Common myeloid progenitor, CD34-positive (primary cell): ENCODE data around the gene SPTBN1.

Experiments used
- CTCF ChIA-PET: fragments of 350-600 bp; sonication (Branson Sonifier 250); formaldehyde crosslinking; loops from one replicate; lab custom pipeline; 2021; ENCODE audit warnings: antibody characterized with exemption; lab: Charles Lee
- POLR2A ChIA-PET: fragments of 350-600 bp; sonication (Branson Sonifier 250); formaldehyde crosslinking; loops from one replicate; lab custom pipeline; 2021; ENCODE audit warnings: antibody characterized with exemption; lab: Charles Lee
- DNase-seq, 3 donors: peaks; one replicate each; pipeline versions ENCODE4 v3.0.0 to v3.0.0-alpha.2; 2013
- H3K27ac ChIP-seq, 2 experiments: 1 replicate in 1 of 2; 2 replicates in 1 of 2; pipeline ENCODE4 v1.7.0; 2013; ENCODE audit warnings: inconsistent platforms in 2 of 2, low read length in 2 of 2, mild to moderate bottlenecking in 2 of 2, low read depth in 1 of 2, moderate library complexity in 1 of 2; ENCODE audit not compliant: severe bottlenecking in 2 of 2, insufficient read depth in 1 of 2, poor library complexity in 1 of 2
- H3K27me3 ChIP-seq, 5 experiments: replicated peaks in 2 of 5; 1 replicate in 3 of 5; 2 replicates in 2 of 5; pipeline versions ENCODE4 v1.6.1 to v1.7.0; 2013; ENCODE audit warnings: low read length in 4 of 5, mild to moderate bottlenecking in 2 of 5, moderate library complexity in 2 of 5, inconsistent platforms in 1 of 5; ENCODE audit not compliant: insufficient read depth in 5 of 5, control insufficient read depth in 4 of 5
- H3K36me3 ChIP-seq, 4 experiments: 1 replicate in 2 of 4; 2 replicates in 2 of 4; pipeline versions ENCODE4 v1.6.1 to v1.7.0; 2013; ENCODE audit warnings: low read length in 3 of 4, control low read depth in 1 of 4, mild to moderate bottlenecking in 1 of 4; ENCODE audit not compliant: control insufficient read depth in 4 of 4, insufficient read depth in 4 of 4
- H3K4me1 ChIP-seq, 4 experiments: 1 replicate in 3 of 4; 2 replicates in 1 of 4; pipeline versions ENCODE4 v1.6.1 to v1.7.1; 2013; ENCODE audit warnings: low read length in 3 of 4, mild to moderate bottlenecking in 3 of 4, control low read depth in 1 of 4, inconsistent platforms in 1 of 4, moderate library complexity in 1 of 4; ENCODE audit not compliant: control insufficient read depth in 4 of 4, insufficient read depth in 4 of 4; ENCODE audit errors: control extremely low read depth in 1 of 4
- H3K4me3 ChIP-seq, 7 experiments: 1 replicate in 4 of 7; 2 replicates in 3 of 7; pipeline versions ENCODE4 v1.5.1 to v1.7.0; 2013; ENCODE audit warnings: mild to moderate bottlenecking in 7 of 7, low read length in 6 of 7, moderate library complexity in 6 of 7, inconsistent platforms in 2 of 7, low read depth in 2 of 7, control low read depth in 1 of 7; ENCODE audit not compliant: insufficient read depth in 4 of 7, control insufficient read depth in 1 of 7; ENCODE audit errors: extremely low read depth in 1 of 7
- H3K9me3 ChIP-seq, 5 experiments: 1 replicate in 4 of 5; 2 replicates in 1 of 5; pipeline versions ENCODE4 v1.6.1 to v1.7.1; 2013; ENCODE audit warnings: low read length in 4 of 5, mild to moderate bottlenecking in 2 of 5, inconsistent platforms in 1 of 5, low read depth in 1 of 5, moderate library complexity in 1 of 5; ENCODE audit not compliant: control insufficient read depth in 4 of 5, insufficient read depth in 2 of 5; ENCODE audit errors: control extremely low read depth in 1 of 5
- WGBS: methylation state at CpG from one replicate; pipeline ENCODE4 v1.1.5; 2013; ENCODE audit not compliant: insufficient coverage; 5-methylcytosine and 5-hydroxymethylcytosine counted together

The SPTBN1 gene

GRCh38 chr2:54597153-54597848 lies 141.2 kb downstream of the SPTBN1 start:
- ChIA-PET CTCF (interaction anchor here (0.6 to 3.3 kb wide), 10 partner anchors 9 to 77 kb away, joined by 3 to 9 read pairs (median 4); no protein-coding TSS in a partner anchor), POLR2A (interaction anchor here (0.6 to 1.1 kb wide), 2 partner anchors 39 to 1002 kb away, joined by 3 to 5 read pairs; no protein-coding TSS in a partner anchor)

GRCh38 chr2:54598347-54599325 lies 142.5 kb downstream of the SPTBN1 start:
- peaks cover 4 to 25% (median 8%) of the 10 kb centered on the region in 4 experiments for H3K36me3 ChIP-seq
- peaks cover 53 to 95% (median 75%) of the 10 kb centered on the region in 4 experiments for H3K4me1 ChIP-seq
- peak overlapping the region in 1 of 7 experiments; percentile 1 for H3K4me3 ChIP-seq
- no peak overlapping the region for H3K27ac ChIP-seq
- no peaks in the 10 kb centered on the region for H3K9me3 ChIP-seq
- no peaks in the 10 kb centered on the region for H3K27me3 ChIP-seq
- CTCF ChIA-PET: interaction anchor here (0.6 to 8.5 kb wide), 10 partner anchors 8 to 78 kb away, joined by 3 to 54 read pairs (median 4); no protein-coding TSS in a partner anchor
- DNase-seq: no peak
- POLR2A ChIA-PET: interaction anchor here (1.1 kb wide), 1 partner anchor 40 kb away, joined by 5 read pairs; no protein-coding TSS in a partner anchor
- WGBS: over 99% methylated on average over 13 of the region's 14 CpGs

More at GRCh38 chr2:54597153-54597848, 141.2 kb downstream of the SPTBN1 start:
- peak in 2 of 3 donors; percentile 62 to 71 for DNase-seq
- peak overlapping the region in 1 of 2 experiments; percentile 47 for H3K27ac ChIP-seq
- H3K4me3 ChIP-seq: peak overlapping the region in 1 of 7 experiments; percentile 24
- H3K27me3 ChIP-seq: no peaks in the 10 kb centered on the region
- H3K36me3 ChIP-seq: peaks cover 4 to 28% (median 9%) of the 10 kb centered on the region in 4 experiments
- WGBS: 43% methylated on average over 3 of the region's 5 CpGs
- no peaks in the 10 kb centered on the region for H3K9me3 ChIP-seq
- H3K4me1 ChIP-seq: peaks cover 48 to 95% (median 72%) of the 10 kb centered on the region in 4 experiments

- Histone ChIP-seq H3K4me3 (no peak overlapping the region), H3K27ac (no peak overlapping the region), H3K27me3 (no peaks in the 10 kb centered on the region), H3K36me3 (peaks cover 4 to 25% (median 8%) of the 10 kb centered on the region in 4 experiments), H3K9me3 (no peaks in the 10 kb centered on the region), H3K4me1 (peaks cover 57 to 95% (median 77%) of the 10 kb centered on the region in 4 experiments)
- ChIA-PET POLR2A (no interaction called here), CTCF (interaction anchor here (1.0 to 8.5 kb wide), 4 partner anchors 9 to 76 kb away, joined by 3 to 54 read pairs (median 6); no protein-coding TSS in a partner anchor)
- WGBS: 100% methylated on average over 4 of the region's 5 CpGs
- DNase-seq: no peak
Measured at GRCh38 chr2:54599326-54599710, 143.2 kb downstream of the SPTBN1 start.

- no peak overlapping the region for H3K4me3 ChIP-seq
- ChIA-PET CTCF (interaction anchor here (1.0 to 8.5 kb wide), 5 partner anchors 9 to 77 kb away, joined by 3 to 54 read pairs (median 4); no protein-coding TSS in a partner anchor), POLR2A (interaction anchor here (1.2 kb wide), 1 partner anchor 20 kb away, joined by 4 read pairs; no protein-coding TSS in a partner anchor)
- H3K9me3 ChIP-seq: no peaks in the 10 kb centered on the region
- peaks cover 4 to 25% (median 8%) of the 10 kb centered on the region in 4 experiments for H3K36me3 ChIP-seq
- WGBS: 32% methylated on average over 4 of the region's 4 CpGs
- H3K4me1 ChIP-seq: peaks cover 58 to 98% (median 82%) of the 10 kb centered on the region in 4 experiments
- H3K27ac ChIP-seq: peak overlapping the region in 1 of 2 experiments; percentile 23
- H3K27me3 ChIP-seq: no peaks in the 10 kb centered on the region
- DNase-seq: peak; percentile 52 to 84 (median 66)
Measured at GRCh38 chr2:54599914-54600313, 143.8 kb downstream of the SPTBN1 start.

- DNase-seq: no peak
- Histone ChIP-seq H3K9me3 (no peaks in the 10 kb centered on the region), H3K36me3 (peaks cover 4 to 21% (median 8%) of the 10 kb centered on the region in 4 experiments), H3K4me1 (peaks cover 62 to 98% (median 86%) of the 10 kb centered on the region in 4 experiments), H3K4me3 (no peak overlapping the region), H3K27me3 (no peaks in the 10 kb centered on the region), H3K27ac (no peak overlapping the region)
- ChIA-PET POLR2A (interaction anchor here (1.2 to 1.7 kb wide), 2 partner anchors 11 to 22 kb away, joined by 4 to 7 read pairs; no protein-coding TSS in a partner anchor), CTCF (interaction anchor here (1.2 to 8.5 kb wide), 5 partner anchors 10 to 78 kb away, joined by 3 to 54 read pairs (median 5); no protein-coding TSS in a partner anchor)
- 8% methylated on average over 2 of the region's 2 CpGs for WGBS
Measured at GRCh38 chr2:54601339-54601738, 145.2 kb downstream of the SPTBN1 start.

- Histone ChIP-seq H3K9me3 (no peaks in the 10 kb centered on the region), H3K4me3 (peak overlapping the region in 2 of 7 experiments; percentile 9 to 12), H3K36me3 (peaks cover 4 to 21% (median 8%) of the 10 kb centered on the region in 4 experiments), H3K4me1 (peaks cover 56 to 95% (median 76%) of the 10 kb centered on the region in 4 experiments), H3K27me3 (no peaks in the 10 kb centered on the region), H3K27ac (peak overlapping the region; percentile 30 to 66)
- ChIA-PET CTCF (interaction anchor here (1.0 to 8.5 kb wide), 5 partner anchors 11 to 80 kb away, joined by 3 to 54 read pairs (median 29); no protein-coding TSS in a partner anchor), POLR2A (interaction anchor here (1.7 kb wide), 1 partner anchor 13 kb away, joined by 7 read pairs; no protein-coding TSS in a partner anchor)
- DNase-seq: no peak
- WGBS: 57% methylated on average over 1 of the region's 5 CpGs
Measured at GRCh38 chr2:54602736-54603322, 146.7 kb downstream of the SPTBN1 start.
